Kidney epithelial cell (primary cell): ENCODE results near the gene SPECC1. TPM values are rescaled to one million over a fixed set of nuclear protein-coding genes. Genes with fewer than 3 reads are reported as not detected.

Experiments used
- DNase-seq: peaks from one replicate; pipeline ENCODE4 v3.0.0-alpha.2; 2010; ENCODE audit warnings: low read depth
- H3K27me3 ChIP-seq: 2 replicates; pipeline ENCODE4 v1.6.0; 2011; ENCODE audit warnings: low read length; ENCODE audit not compliant: control insufficient read depth, insufficient read depth
- H3K36me3 ChIP-seq: 2 replicates; pipeline ENCODE4 v1.5.1; 2011; ENCODE audit warnings: low read length; ENCODE audit not compliant: control insufficient read depth, insufficient read depth
- H3K4me3 ChIP-seq: 2 replicates; pipeline ENCODE4 v1.5.1; 2011; ENCODE audit warnings: low read depth, mild to moderate bottlenecking, control low read depth, low read length
- CTCF ChIP-seq: IDR thresholded peaks from 2 replicates; pipeline ENCODE4 v1.5.1; 2011; ENCODE audit warnings: mild to moderate bottlenecking, moderate library complexity, low read length, control low read depth, inconsistent platforms; ENCODE audit not compliant: insufficient read depth, poor library complexity, severe bottlenecking
- total RNA-seq: library from RNA; depleted of rRNA; stranded (reverse); fragments of >200 nt; gene quantifications from 2 replicates; pipeline ENCODE4 v1.2.3, GENCODE V29; 2015

Gene SPECC1
- total RNA-seq, 1 donor from 2014 or later = 62.3 TPM

GRCh38 chr17:20173091-20173490 lies 163.9 kb downstream of the SPECC1 start:
- H3K36me3 ChIP-seq = no peaks in the 10 kb centered on the region
- no peaks in the 10 kb centered on the region for H3K27me3 ChIP-seq
- no peak for DNase-seq
- TF ChIP-seq CTCF = no peak
- no peak overlapping the region for H3K4me3 ChIP-seq

- DNase-seq = peak; percentile 60
- Histone ChIP-seq H3K27me3 (no peaks in the 10 kb centered on the region), H3K36me3 (no peaks in the 10 kb centered on the region), H3K4me3 (no peak overlapping the region)
- TF ChIP-seq CTCF = no peak
Measured at GRCh38 chr17:20174588-20175265, 165.6 kb downstream of the SPECC1 start.

GRCh38 chr17:20179041-20179440 lies 169.9 kb downstream of the SPECC1 start:
- Histone ChIP-seq H3K4me3 (no peak overlapping the region), H3K27me3 (no peaks in the 10 kb centered on the region), H3K36me3 (no peaks in the 10 kb centered on the region)
- no peak for TF ChIP-seq CTCF
- no peak for DNase-seq

GRCh38 chr17:20180661-20181060 lies 171.5 kb downstream of the SPECC1 start:
- Histone ChIP-seq H3K4me3 (no peak overlapping the region), H3K27me3 (no peaks in the 10 kb centered on the region), H3K36me3 (no peaks in the 10 kb centered on the region)
- no peak for DNase-seq
- no peak for TF ChIP-seq CTCF

GRCh38 chr17:20184181-20184580 lies 175.0 kb downstream of the SPECC1 start:
- TF ChIP-seq CTCF = no peak
- Histone ChIP-seq H3K36me3 (no peaks in the 10 kb centered on the region), H3K27me3 (no peaks in the 10 kb centered on the region), H3K4me3 (no peak overlapping the region)
- no peak for DNase-seq
